K562 (cell line): ENCODE measurements around the gene XPC. TPM values are rescaled to one million over a fixed set of nuclear protein-coding genes. Genes with fewer than 3 reads are reported as not detected.
A peak's percentile ranks its signal among the peaks of the same experiment; 100 is the strongest.

Experiments
- CBX1 ChIP-seq: sonication (generic); IDR thresholded peaks from 2 replicates; pipeline ENCODE4 v1.6.1; 2016; ENCODE audit warnings: antibody characterized with exemption, low read depth, mild to moderate bottlenecking
- FOXK1 ChIP-seq: sonication (generic); formaldehyde crosslinking; IDR thresholded peaks from 2 replicates; pipeline ENCODE4 v1.8.0; 2022; ENCODE audit warnings: missing genetic modification reagents, mild to moderate bottlenecking, borderline replicate concordance
- MCM5 ChIP-seq: fragments of 450-650 bp; IDR thresholded peaks from 2 replicates; pipeline ENCODE4 v1.6.1; 2016; ENCODE audit warnings: low read depth
- PYGO2 ChIP-seq: fragments of 450-650 bp; IDR thresholded peaks from 2 replicates; pipeline ENCODE4 v1.6.1; 2016; ENCODE audit warnings: mild to moderate bottlenecking, missing genetic modification characterization, moderate library complexity, missing compliant biosample characterization
- RFX7 ChIP-seq: fragments of 250-450 bp; sonication (Bioruptor Pico); IDR thresholded peaks from 2 replicates; pipeline ENCODE4 v1.5.1; 2021; ENCODE audit warnings: mild to moderate bottlenecking
- RNF219 ChIP-seq: fragments of 250-450 bp; sonication (Bioruptor Pico); IDR thresholded peaks from 2 replicates; pipeline ENCODE4 v1.5.0; 2022; ENCODE audit warnings: mild to moderate bottlenecking
- SAFB ChIP-seq: fragments of 200-400 bp; formaldehyde crosslinking; IDR thresholded peaks from 2 replicates; pipeline ENCODE4 v1.6.1; 2017; ENCODE audit warnings: low read depth, low read length, borderline replicate concordance
- SETDB1 ChIP-seq: IDR thresholded peaks from one replicate; pipeline ENCODE4 v1.6.1; 2012; ENCODE audit warnings: low read length, control low read depth, inconsistent platforms
- SFPQ ChIP-seq: fragments of 200-400 bp; formaldehyde crosslinking; IDR thresholded peaks from 2 replicates; pipeline ENCODE4 v1.6.1; 2017; ENCODE audit warnings: mild to moderate bottlenecking, low read depth, low read length, moderate library complexity
- SOX6 ChIP-seq: fragments of 450-650 bp; IDR thresholded peaks from 2 replicates; pipeline ENCODE4 v1.6.1; 2014; ENCODE audit warnings: mild to moderate bottlenecking
- STAT5B ChIP-seq: fragments of 250-450 bp; sonication (Bioruptor Pico); IDR thresholded peaks from 2 replicates; pipeline ENCODE4 v1.8.0; 2021; ENCODE audit warnings: mild to moderate bottlenecking, inconsistent platforms
- ZBTB5 ChIP-seq: fragments of 450-650 bp; IDR thresholded peaks from 2 replicates; pipeline ENCODE4 v1.6.1; 2017; ENCODE audit warnings: antibody characterized with exemption
- ZNF311 ChIP-seq: fragments of 250-450 bp; sonication (Bioruptor Pico); IDR thresholded peaks from 2 replicates; pipeline ENCODE4 v1.4.0; 2020; ENCODE audit warnings: mild to moderate bottlenecking, moderate library complexity
- ZNF644 ChIP-seq: fragments of 200-800 bp; sonication (Bioruptor generic); IDR thresholded peaks from 2 replicates; pipeline ENCODE4 v1.6.1; 2016; ENCODE audit warnings: low read depth, missing genetic modification characterization, missing compliant biosample characterization
- ZNF696 ChIP-seq: fragments of 250-450 bp; sonication (Bioruptor Pico); conservative IDR thresholded peaks from 2 replicates; pipeline ENCODE4 v1.4.0; 2020; ENCODE audit warnings: mild to moderate bottlenecking, moderate library complexity
- polyA plus RNA-seq, 8 experiments: library from polyadenylated mRNA; depleted of rRNA in 4 of 8; stranded (reverse) in 5 of 8; unstranded in 3 of 8; fragments of >200 nt; fragmentation: Nextera tagmentation in 2 of 8; fragmentation: Illumina TruSeq in 1 of 8; extraction: Ambion mirVana in 2 of 8; extraction: Trizol in 1 of 8; gene quantifications; 2 replicates each; pipeline versions ENCODE4 v1.2.1 to v1.2.3, GENCODE V29; 2011 to 2014; ENCODE audit warnings: inconsistent platforms in 1 of 8, missing spikeins in 1 of 8
- total RNA-seq, 7 experiments: library from RNA; depleted of rRNA in 6 of 7; stranded (reverse); fragments of >200 nt in 6 of 7; fragmentation: Illumina TruSeq in 2 of 7; extraction: Trizol in 2 of 7; gene quantifications; 2 replicates each; pipeline versions ENCODE4 v1.2.1 to v1.2.3, GENCODE V29; 2011 to 2021; ENCODE audit warnings: low replicate concordance in 1 of 7
- TF ChIP-seq, protein P1 (sequence below): sonication (generic); formaldehyde crosslinking; IDR thresholded peaks from 2 replicates; pipeline ENCODE4 v1.9.0; 2022; ENCODE audit warnings: mild to moderate bottlenecking, missing genetic modification reagents

The XPC gene
- total and polyA plus RNA-seq, 9 of the 15 experiments (the other 6 are each of a cell fraction or from before 2014, with no cell fraction given), result 3.8 to 54.7 (median 41.3) TPM

- TF ChIP-seq RNF219 (CRISPR knock-in tag), result no peak
- TF ChIP-seq PYGO2 (tag), result no peak
- peak; percentile 58; the same call in 1 of the 2 replicates for TF ChIP-seq SOX6
- TF ChIP-seq SAFB, result peak; percentile 89
- no peak for TF ChIP-seq MCM5
- TF ChIP-seq SETDB1, result no peak
- TF ChIP-seq SFPQ, result no peak
- 0 out of 2 replicates have a peak, but pooled peaks have one; percentile 50 for TF ChIP-seq ZNF644 (tag)
- TF ChIP-seq, protein P1, sequence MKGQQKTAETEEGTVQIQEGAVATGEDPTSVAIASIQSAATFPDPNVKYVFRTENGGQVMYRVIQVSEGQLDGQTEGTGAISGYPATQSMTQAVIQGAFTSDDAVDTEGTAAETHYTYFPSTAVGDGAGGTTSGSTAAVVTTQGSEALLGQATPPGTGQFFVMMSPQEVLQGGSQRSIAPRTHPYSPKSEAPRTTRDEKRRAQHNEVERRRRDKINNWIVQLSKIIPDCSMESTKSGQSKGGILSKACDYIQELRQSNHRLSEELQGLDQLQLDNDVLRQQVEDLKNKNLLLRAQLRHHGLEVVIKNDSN (CRISPR knock-in tag), result peak; percentile 65
- TF ChIP-seq CBX1, result peak; percentile 89; the same call in 1 of the 2 replicates
- no peak for TF ChIP-seq STAT5B (CRISPR knock-in tag)
- peak; percentile 78; the same call in 1 of the 2 replicates for TF ChIP-seq FOXK1 (CRISPR knock-in tag)
- TF ChIP-seq RFX7 (CRISPR knock-in tag), result no peak
- no peak for TF ChIP-seq ZNF311
- TF ChIP-seq ZNF696 (CRISPR knock-in tag), result no peak
- no peak for TF ChIP-seq ZBTB5
Observed at GRCh38 chr3:14178247-14179113, at the start of gene XPC, which contains the start of gene LSM3 (continued).
